DOHH2 (cell line): ENCODE data around the gene TAC1.

ENCODE experiments used
- H3F3A ChIP-seq: fragments of 200-600 bp; sonication (generic), shearing (Covaris generic); 2 replicates; pipeline ENCODE4 v1.6.0; 2016; ENCODE audit warnings: antibody characterized with exemption, mild to moderate bottlenecking; ENCODE audit not compliant: control insufficient read depth, insufficient read depth
- H3K27ac ChIP-seq: fragments of 200-600 bp; sonication (generic); 2 replicates; pipeline ENCODE4 v1.5.1; 2014; ENCODE audit warnings: low read depth, mild to moderate bottlenecking, low read length, moderate library complexity
- H3K27me3 ChIP-seq: fragments of 200-600 bp; sonication (generic); 2 replicates; pipeline ENCODE4 v1.6.1; 2014; ENCODE audit warnings: mild to moderate bottlenecking, low read length, mixed read lengths; ENCODE audit not compliant: control insufficient read depth
- H3K36me3 ChIP-seq: fragments of 200-600 bp; sonication (generic); 2 replicates; pipeline ENCODE4 v1.6.1; 2014; ENCODE audit warnings: mild to moderate bottlenecking, low read length, moderate library complexity, mixed read lengths; ENCODE audit not compliant: control insufficient read depth
- H3K4me1 ChIP-seq: fragments of 200-600 bp; sonication (generic); 2 replicates; pipeline ENCODE4 v1.6.1; 2014; ENCODE audit warnings: mild to moderate bottlenecking, low read length, mixed read lengths; ENCODE audit not compliant: control insufficient read depth
- H3K4me2 ChIP-seq: fragments of 200-600 bp; sonication (generic); 2 replicates; pipeline ENCODE4 v1.6.0; 2014; ENCODE audit warnings: mild to moderate bottlenecking, low read length, moderate library complexity
- H3K4me3 ChIP-seq: fragments of 200-600 bp; sonication (generic); 2 replicates; pipeline ENCODE4 v1.5.1; 2014; ENCODE audit warnings: mild to moderate bottlenecking, low read length, mixed read lengths
- H3K79me2 ChIP-seq: fragments of 200-600 bp; sonication (generic); 2 replicates; pipeline ENCODE4 v1.6.1; 2014; ENCODE audit warnings: mild to moderate bottlenecking, low read length, mixed read lengths; ENCODE audit not compliant: control insufficient read depth
- H3K9me2 ChIP-seq: fragments of 200-600 bp; sonication (generic); replicated peaks from 2 replicates; pipeline ENCODE4 v1.6.1; 2014; ENCODE audit warnings: mild to moderate bottlenecking, low read length, mixed read lengths; ENCODE audit not compliant: control insufficient read depth
- H3K9me3 ChIP-seq: fragments of 200-600 bp; sonication (generic); 2 replicates; pipeline ENCODE4 v1.6.1; 2014; ENCODE audit warnings: antibody characterized with exemption, low read length, mixed read lengths; ENCODE audit not compliant: control insufficient read depth, insufficient read depth
- H4K20me1 ChIP-seq: fragments of 200-600 bp; sonication (generic); 2 replicates; pipeline ENCODE4 v1.6.0; 2014; ENCODE audit warnings: low read depth, mild to moderate bottlenecking, antibody characterized with exemption, low read length, moderate library complexity; ENCODE audit not compliant: control insufficient read depth, insufficient read depth
- EZH2phosphoT487 ChIP-seq: fragments of 200-600 bp; sonication (generic); IDR thresholded peaks from 2 replicates; pipeline ENCODE4 v1.6.1; 2017; ENCODE audit warnings: borderline replicate concordance, mild to moderate bottlenecking, antibody characterized with exemption, low read length, moderate library complexity, mixed read lengths
- TF ChIP-seq, protein P1 (sequence below): fragments of 200-600 bp; sonication (generic); IDR thresholded peaks from one replicate; pipeline ENCODE4 v1.5.1; 2014; ENCODE audit warnings: antibody characterized with exemption, mild to moderate bottlenecking, low read depth, low read length; ENCODE audit not compliant: poor library complexity, severe bottlenecking

The TAC1 gene

DNA sequence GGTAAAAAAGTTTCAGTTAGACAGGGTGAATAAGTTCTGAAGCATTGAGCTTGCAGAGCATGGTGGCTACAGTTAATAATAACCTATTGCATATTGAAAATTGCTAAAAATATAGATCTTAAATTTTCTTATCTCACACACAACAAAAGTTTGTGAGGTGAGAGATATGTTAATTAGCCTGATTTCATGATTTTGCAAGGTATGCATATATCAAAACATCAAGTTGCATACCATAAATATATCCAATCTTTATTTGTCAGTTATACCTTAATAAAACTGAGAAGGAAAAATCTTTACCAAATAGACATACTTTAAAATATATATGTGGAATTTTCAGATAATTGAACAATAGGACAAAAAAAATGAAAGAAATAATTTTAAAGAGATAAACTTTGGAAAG, 16.6 kb downstream of the TAC1 start:
- no peaks in the 10 kb centered on the region for H3K9me3 ChIP-seq
- H3K4me1 ChIP-seq, result no peaks in the 10 kb centered on the region
- TF ChIP-seq, protein P1, sequence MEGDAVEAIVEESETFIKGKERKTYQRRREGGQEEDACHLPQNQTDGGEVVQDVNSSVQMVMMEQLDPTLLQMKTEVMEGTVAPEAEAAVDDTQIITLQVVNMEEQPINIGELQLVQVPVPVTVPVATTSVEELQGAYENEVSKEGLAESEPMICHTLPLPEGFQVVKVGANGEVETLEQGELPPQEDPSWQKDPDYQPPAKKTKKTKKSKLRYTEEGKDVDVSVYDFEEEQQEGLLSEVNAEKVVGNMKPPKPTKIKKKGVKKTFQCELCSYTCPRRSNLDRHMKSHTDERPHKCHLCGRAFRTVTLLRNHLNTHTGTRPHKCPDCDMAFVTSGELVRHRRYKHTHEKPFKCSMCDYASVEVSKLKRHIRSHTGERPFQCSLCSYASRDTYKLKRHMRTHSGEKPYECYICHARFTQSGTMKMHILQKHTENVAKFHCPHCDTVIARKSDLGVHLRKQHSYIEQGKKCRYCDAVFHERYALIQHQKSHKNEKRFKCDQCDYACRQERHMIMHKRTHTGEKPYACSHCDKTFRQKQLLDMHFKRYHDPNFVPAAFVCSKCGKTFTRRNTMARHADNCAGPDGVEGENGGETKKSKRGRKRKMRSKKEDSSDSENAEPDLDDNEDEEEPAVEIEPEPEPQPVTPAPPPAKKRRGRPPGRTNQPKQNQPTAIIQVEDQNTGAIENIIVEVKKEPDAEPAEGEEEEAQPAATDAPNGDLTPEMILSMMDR, result no peak
- no peak for TF ChIP-seq EZH2phosphoT487
- no peaks in the 10 kb centered on the region for H3K36me3 ChIP-seq
- H3F3A ChIP-seq, result no peaks in the 10 kb centered on the region
- no peak overlapping the region for H3K4me2 ChIP-seq
- no peaks in the 10 kb centered on the region for H3K79me2 ChIP-seq
- no peaks in the 10 kb centered on the region for H3K27me3 ChIP-seq
- H4K20me1 ChIP-seq, result no peaks in the 10 kb centered on the region
- H3K27ac ChIP-seq, result no peak overlapping the region
- no peak overlapping the region for H3K4me3 ChIP-seq
- H3K9me2 ChIP-seq, result no peaks in the 10 kb centered on the region

DNA sequence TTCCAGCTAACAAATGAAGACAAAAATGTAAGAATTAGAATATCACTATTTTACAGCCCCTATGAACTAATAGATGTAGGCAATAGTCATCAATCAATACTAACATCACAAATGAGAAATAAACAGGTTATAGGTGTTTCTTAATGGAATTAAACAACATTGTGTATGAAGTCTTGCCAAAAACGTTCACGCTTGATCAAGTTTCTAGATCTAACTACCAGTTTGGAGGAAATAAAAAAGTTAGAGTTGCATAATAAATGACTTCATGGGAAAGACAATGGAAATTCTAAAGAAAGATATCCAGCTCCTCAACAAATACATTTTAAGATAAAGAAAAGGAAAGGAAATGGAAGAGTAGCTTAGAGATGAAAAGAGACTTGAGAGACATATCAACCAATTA, 19.7 kb downstream of the TAC1 start:
- Histone ChIP-seq H3K27ac (no peak overlapping the region), H3K4me3 (no peak overlapping the region), H3K9me2 (no peaks in the 10 kb centered on the region), H3F3A (no peaks in the 10 kb centered on the region), H3K9me3 (no peaks in the 10 kb centered on the region), H3K4me1 (no peaks in the 10 kb centered on the region), H3K4me2 (no peak overlapping the region), H4K20me1 (no peaks in the 10 kb centered on the region), H3K36me3 (no peaks in the 10 kb centered on the region), H3K27me3 (no peaks in the 10 kb centered on the region), H3K79me2 (no peaks in the 10 kb centered on the region)
- TF ChIP-seq EZH2phosphoT487, result no peak
- TF ChIP-seq, protein P1, result no peak

DNA sequence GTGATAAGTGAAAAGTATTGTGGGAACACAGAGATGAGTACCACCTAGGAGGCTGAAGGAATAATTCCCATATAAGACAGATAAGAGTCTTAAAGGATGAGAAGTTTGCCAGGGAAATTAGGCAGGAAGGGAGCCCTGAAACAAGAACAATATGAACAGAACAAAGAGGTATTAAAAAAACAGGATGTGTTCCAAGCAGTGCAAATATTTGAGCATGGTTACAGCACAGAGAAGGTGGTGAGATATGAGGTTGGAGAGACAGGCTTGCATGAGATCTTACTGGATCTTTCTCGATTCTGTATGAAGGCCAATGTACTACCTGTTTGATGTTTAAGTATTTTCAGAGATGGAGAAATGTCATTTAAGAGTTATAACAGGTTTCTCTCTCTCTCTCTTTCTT, 20.3 kb downstream of the TAC1 start:
- no peaks in the 10 kb centered on the region for H3K36me3 ChIP-seq
- H3K9me2 ChIP-seq, result no peaks in the 10 kb centered on the region
- TF ChIP-seq EZH2phosphoT487, result no peak
- TF ChIP-seq, protein P1, result no peak
- H3K4me3 ChIP-seq, result no peak overlapping the region
- H3F3A ChIP-seq, result no peaks in the 10 kb centered on the region
- H3K4me1 ChIP-seq, result no peaks in the 10 kb centered on the region
- H3K4me2 ChIP-seq, result no peak overlapping the region
- H3K79me2 ChIP-seq, result no peaks in the 10 kb centered on the region
- H3K27me3 ChIP-seq, result no peaks in the 10 kb centered on the region
- H3K9me3 ChIP-seq, result no peaks in the 10 kb centered on the region
- no peak overlapping the region for H3K27ac ChIP-seq
- no peaks in the 10 kb centered on the region for H4K20me1 ChIP-seq

DNA sequence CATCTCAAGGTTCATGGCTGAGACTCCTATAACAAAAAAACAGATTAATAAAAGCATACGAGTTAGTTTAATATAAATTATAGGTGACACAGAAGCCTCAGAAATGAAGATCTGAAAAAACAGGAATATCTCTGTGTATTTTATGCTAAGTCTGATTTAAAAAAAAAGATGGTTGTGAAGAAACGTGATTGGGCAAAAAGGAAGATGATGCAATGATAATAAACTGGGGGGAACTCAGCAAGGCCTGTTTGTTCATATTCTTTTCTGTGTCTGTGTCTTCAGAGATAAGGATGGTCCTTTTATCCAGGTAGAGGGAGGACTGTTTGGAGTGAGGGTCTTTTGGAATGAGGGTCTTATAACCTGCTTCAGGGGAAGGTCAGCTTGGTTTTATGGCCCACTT, 25.9 kb downstream of the TAC1 start:
- H3K79me2 ChIP-seq, result no peaks in the 10 kb centered on the region
- no peaks in the 10 kb centered on the region for H3K36me3 ChIP-seq
- no peak for TF ChIP-seq EZH2phosphoT487
- TF ChIP-seq, protein P1, result no peak
- H4K20me1 ChIP-seq, result no peaks in the 10 kb centered on the region
- no peaks in the 10 kb centered on the region for H3K4me1 ChIP-seq
- H3K27me3 ChIP-seq, result no peaks in the 10 kb centered on the region
- no peaks in the 10 kb centered on the region for H3K9me2 ChIP-seq
- H3K9me3 ChIP-seq, result no peaks in the 10 kb centered on the region
- no peak overlapping the region for H3K27ac ChIP-seq
- H3K4me2 ChIP-seq, result no peak overlapping the region
- H3K4me3 ChIP-seq, result no peak overlapping the region
- no peaks in the 10 kb centered on the region for H3F3A ChIP-seq
